OCI-M2 (cell line): Measurements from ENCODE around the gene ANKRD26.

Source experiments
- DNase-seq: peaks from one replicate; lab custom pipeline; 2025; ENCODE audit not compliant: unreplicated experiment; lab: John Stamatoyannopoulos, UW

The ANKRD26 gene

GRCh38 chr10:27022048-27022447 is 78.2 kb downstream of the ANKRD26 start:
- DNase-seq, result no peak

- DNase-seq, result no peak
These were observed 80.1 kb downstream of the ANKRD26 start for GRCh38 chr10:27020243-27020642.

- no peak for DNase-seq
These were observed 80.5 kb downstream of the ANKRD26 start for GRCh38 chr10:27019827-27020226.

GRCh38 chr10:26997610-26998009 is 102.7 kb downstream of the ANKRD26 start:
- no peak for DNase-seq

DNA sequence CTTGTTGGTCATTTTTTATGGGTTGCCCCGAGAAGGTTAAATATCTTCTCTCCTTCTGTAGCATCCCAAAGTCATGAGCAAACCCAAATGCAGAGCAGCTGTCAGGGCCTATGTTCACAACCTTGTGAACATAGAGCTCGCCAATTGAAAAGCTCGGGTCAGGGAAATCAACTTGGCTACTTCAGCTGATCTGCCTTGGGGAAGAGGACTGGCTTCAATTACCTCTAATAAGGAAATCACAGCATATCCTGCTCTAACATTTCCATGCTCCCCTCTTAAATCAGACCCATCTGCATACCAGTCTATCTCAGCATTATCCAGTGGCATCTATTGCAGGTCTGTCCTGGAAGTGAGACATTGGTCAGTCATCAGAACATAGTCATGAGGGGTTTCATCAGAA is 105.6 kb downstream of the ANKRD26 start:
- no peak for DNase-seq

DNA sequence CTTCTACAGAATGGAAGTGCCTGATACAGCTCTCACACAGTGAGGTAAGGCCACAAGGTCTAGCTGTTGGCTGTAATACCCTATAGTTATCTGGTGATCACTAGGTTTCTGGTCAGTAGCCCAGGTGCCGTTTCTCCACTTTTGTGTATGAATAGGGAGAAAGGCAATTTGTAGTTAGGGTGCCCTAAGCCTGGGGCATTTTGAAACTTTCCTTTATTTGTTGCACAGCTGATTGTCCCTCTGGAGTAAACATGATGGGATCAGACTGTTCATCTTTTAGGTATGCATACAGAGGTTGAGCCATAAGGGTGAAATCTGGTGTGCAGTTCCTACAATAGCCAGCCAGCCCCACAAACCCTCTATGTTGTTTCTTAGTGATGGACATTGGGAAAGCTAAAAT is 112.4 kb downstream of the ANKRD26 start:
- DNase-seq, result no peak

GRCh38 chr10:26983156-26983555 is 117.1 kb downstream of the ANKRD26 start:
- no peak for DNase-seq

- no peak for DNase-seq
These were observed 118.2 kb downstream of the ANKRD26 start for GRCh38 chr10:26982058-26982457.

DNA sequence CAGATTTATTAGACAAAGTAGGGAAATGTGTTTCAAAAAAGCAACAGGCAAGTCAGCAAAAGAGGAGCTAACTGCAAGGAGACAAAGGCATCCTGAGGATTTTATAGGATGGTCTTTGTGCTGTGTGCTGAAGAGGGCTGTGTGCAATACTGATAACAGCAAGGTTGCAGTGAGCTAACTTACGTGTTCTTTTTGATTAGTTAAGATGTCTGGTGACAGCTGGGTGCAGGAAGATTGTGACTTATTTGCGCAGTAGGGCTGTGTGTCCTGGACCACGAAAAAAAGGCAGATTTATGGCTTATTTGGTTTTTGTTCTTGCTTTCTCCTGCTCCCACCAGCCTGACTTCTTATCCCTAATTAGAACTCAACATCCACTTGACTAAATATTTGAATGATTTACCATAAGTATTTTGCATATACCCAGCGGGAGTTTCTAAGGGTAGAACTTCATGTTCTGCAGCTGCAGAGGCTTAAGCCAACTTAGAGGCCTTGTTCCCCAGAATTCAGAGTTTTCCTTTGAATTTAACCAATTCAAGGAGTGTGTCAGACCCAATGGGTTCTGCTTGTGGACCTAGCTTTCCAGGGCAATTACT is 119.0 kb downstream of the ANKRD26 start:
- DNase-seq, result no peak

DNA sequence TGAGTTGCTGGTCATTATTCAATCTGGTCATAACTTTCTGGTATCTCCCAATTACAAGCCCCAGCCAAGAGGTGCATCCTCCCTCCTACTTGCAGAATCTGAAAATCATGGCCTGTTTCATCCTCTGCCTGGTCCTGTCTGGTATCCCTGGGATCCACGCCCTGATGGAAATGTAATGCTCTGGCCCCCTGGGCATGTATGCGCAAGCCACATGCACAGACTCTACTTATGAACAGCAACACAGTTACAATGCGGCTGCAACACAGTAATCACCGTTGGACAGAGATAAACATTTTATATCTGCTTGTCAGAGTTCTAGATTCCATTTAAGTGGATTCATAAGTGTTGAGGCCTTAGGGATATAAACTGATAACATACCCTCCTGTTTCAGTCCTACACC is 121.8 kb downstream of the ANKRD26 start:
- no peak for DNase-seq

GRCh38 chr10:26977635-26978034 is 122.7 kb downstream of the ANKRD26 start:
- DNase-seq, result no peak

GRCh38 chr10:26970667-26971066 is 129.6 kb downstream of the ANKRD26 start:
- DNase-seq, result no peak

GRCh38 chr10:26969145-26969926 is 131.0 kb downstream of the ANKRD26 start:
- DNase-seq, result no peak

GRCh38 chr10:26962835-26963234 is 137.5 kb downstream of the ANKRD26 start:
- DNase-seq, result no peak

DNA sequence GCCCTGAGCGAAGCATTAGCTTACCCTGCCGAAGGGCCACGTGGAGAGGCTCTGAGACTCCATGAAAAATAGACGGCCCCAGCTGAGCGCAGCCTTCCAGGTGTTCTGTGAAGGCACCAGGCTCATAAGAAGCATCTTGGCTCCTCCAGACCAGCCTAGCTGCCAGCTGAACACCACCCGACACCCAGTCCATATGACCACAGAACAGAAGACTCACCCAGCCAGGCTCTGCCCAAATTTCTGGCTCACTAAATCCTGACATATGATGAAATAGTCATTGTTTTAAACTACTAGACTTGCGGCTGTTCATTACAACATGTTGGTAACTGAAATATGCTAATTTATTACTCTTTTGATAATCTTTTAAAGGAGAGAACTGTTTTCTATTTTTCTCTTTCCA is 140.0 kb downstream of the ANKRD26 start:
- DNase-seq, result no peak

DNA sequence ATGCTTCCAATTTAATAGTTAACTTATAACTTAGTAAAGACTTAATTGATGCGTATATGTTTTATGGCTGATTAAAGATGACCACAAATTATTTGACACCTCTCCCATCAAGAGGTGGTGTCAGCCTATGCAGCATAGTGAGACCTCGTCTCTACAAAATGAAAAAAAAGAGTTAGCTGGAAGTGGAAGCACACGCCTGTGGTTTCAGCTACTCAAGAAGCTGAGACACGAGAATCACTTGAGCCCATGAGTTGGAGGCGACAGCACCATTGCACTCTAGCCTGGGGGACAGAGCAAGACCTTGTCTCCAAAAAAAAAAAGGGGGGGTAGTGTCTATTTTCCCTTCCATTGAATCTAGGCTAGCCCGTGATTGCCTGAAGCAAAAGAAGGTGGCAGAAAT is 140.5 kb downstream of the ANKRD26 start:
- no peak for DNase-seq
